Neural progenitor cell (in vitro differentiated cells): ENCODE results near the gene S100A16. TPM values are rescaled to one million over a fixed set of nuclear protein-coding genes. Genes with fewer than 3 reads are reported as not detected.

Experiments used
- DNase-seq: peaks from one replicate; pipeline ENCODE4 v3.0.0-alpha.2; 2016; ENCODE audit warnings: low spot score
- H2AFZ ChIP-seq: fragments of 200-600 bp; sonication (generic); replicated peaks from 2 replicates; pipeline ENCODE4 v1.6.1; 2016; ENCODE audit warnings: antibody characterized with exemption
- H3F3A ChIP-seq: fragments of 200-600 bp; sonication (generic); 2 replicates; pipeline ENCODE4 v1.6.1; 2016; ENCODE audit warnings: antibody characterized with exemption, low read depth
- H3K27ac ChIP-seq: fragments of 200-600 bp; sonication (generic); 2 replicates; pipeline ENCODE4 v1.5.1; 2016; ENCODE audit warnings: mild to moderate bottlenecking
- H3K27me3 ChIP-seq: fragments of 200-600 bp; sonication (generic); 2 replicates; pipeline ENCODE4 v1.6.1; 2016; ENCODE audit warnings: mild to moderate bottlenecking, moderate library complexity
- H3K36me3 ChIP-seq: fragments of 200-600 bp; sonication (generic); 2 replicates; pipeline ENCODE4 v1.5.1; 2016
- H3K4me1 ChIP-seq: fragments of 200-600 bp; sonication (generic); 2 replicates; pipeline ENCODE4 v1.6.1; 2016; ENCODE audit warnings: mixed run types
- H3K4me2 ChIP-seq: fragments of 200-600 bp; sonication (generic); 2 replicates; pipeline ENCODE4 v1.6.1; 2016
- H3K4me3 ChIP-seq: fragments of 200-600 bp; sonication (generic); 2 replicates; pipeline ENCODE4 v1.5.1; 2016
- H3K79me2 ChIP-seq: fragments of 200-600 bp; sonication (generic); 2 replicates; pipeline ENCODE4 v1.6.1; 2016; ENCODE audit warnings: low read depth
- H3K9ac ChIP-seq: fragments of 200-600 bp; sonication (generic); 2 replicates; pipeline ENCODE4 v1.6.1; 2016
- H3K9me3 ChIP-seq: fragments of 200-600 bp; sonication (generic); 2 replicates; pipeline ENCODE4 v1.5.1; 2016; ENCODE audit warnings: low read depth
- H4K20me1 ChIP-seq: fragments of 200-600 bp; sonication (generic); 2 replicates; pipeline ENCODE4 v1.6.1; 2016; ENCODE audit warnings: low read depth
- H3K27ac Mint-ChIP-seq: 3 replicates; pipeline ENCODE4 v1.8.0; 2021; ENCODE audit warnings: mixed read lengths
- H3K27me3 Mint-ChIP-seq: 2 replicates; pipeline ENCODE4 v1.8.0; 2022; ENCODE audit warnings: low read depth, mild to moderate bottlenecking, inconsistent platforms, moderate library complexity, mixed read lengths; ENCODE audit not compliant: insufficient read depth
- H3K36me3 Mint-ChIP-seq: 3 replicates; pipeline ENCODE4 v1.8.0; 2021; ENCODE audit warnings: mixed read lengths
- H3K4me1 Mint-ChIP-seq: 3 replicates; pipeline ENCODE4 v1.8.0; 2021; ENCODE audit warnings: mixed read lengths
- H3K4me3 Mint-ChIP-seq: 3 replicates; pipeline ENCODE4 v1.8.0; 2021; ENCODE audit warnings: mild to moderate bottlenecking, moderate library complexity, mixed read lengths
- H3K9me3 Mint-ChIP-seq: 3 replicates; pipeline ENCODE4 v1.8.0; 2020; ENCODE audit warnings: mixed read lengths
- CTCF ChIP-seq: fragments of 200-600 bp; sonication (generic); IDR thresholded peaks from 2 replicates; pipeline ENCODE4 v1.5.1; 2017; ENCODE audit warnings: antibody characterized with exemption, mild to moderate bottlenecking
- EZH2 ChIP-seq: fragments of 200-600 bp; sonication (generic); IDR thresholded peaks from 2 replicates; pipeline ENCODE4 v1.6.1; 2017; ENCODE audit warnings: antibody characterized with exemption, mild to moderate bottlenecking, moderate library complexity
- EZH2phosphoT487 ChIP-seq: fragments of 200-600 bp; sonication (generic); IDR thresholded peaks from 2 replicates; pipeline ENCODE4 v1.6.1; 2017; ENCODE audit warnings: antibody characterized with exemption
- total RNA-seq: library from RNA; depleted of rRNA; stranded (reverse); fragments of >200 nt; gene quantifications from 2 replicates; pipeline ENCODE4 v1.2.3, GENCODE V29; 2015; ENCODE audit warnings: low replicate concordance

Gene S100A16
- total RNA-seq, 1 donor from 2014 or later: 13.1 TPM

GRCh38 chr1:153614189-153614900, 1.4 kb upstream of the S100A16 start:
- no peak for TF ChIP-seq EZH2
- TF ChIP-seq CTCF: no peak
- no peak for TF ChIP-seq EZH2phosphoT487
- Histone ChIP-seq H3K9me3 (no peaks in the 10 kb centered on the region), H3K79me2 (no peaks in the 10 kb centered on the region), H3K9ac (no peak overlapping the region), H3K27me3 (no peaks in the 10 kb centered on the region), H3K4me2 (no peak overlapping the region), H2AFZ (no peak overlapping the region), H3K36me3 (no peaks in the 10 kb centered on the region), H4K20me1 (no peaks in the 10 kb centered on the region), H3K4me1 (peaks cover 20% of the 10 kb centered on the region), H3K27ac (no peak overlapping the region), H3F3A (no peaks in the 10 kb centered on the region), H3K4me3 (no peak overlapping the region)
- peaks cover 11% of the 10 kb centered on the region for H3K4me1 Mint-ChIP-seq
- no peak for DNase-seq
- no peaks in the 10 kb centered on the region for H3K9me3 Mint-ChIP-seq
- H3K27ac Mint-ChIP-seq: peak overlapping the region; percentile 12
- peaks cover 6% of the 10 kb centered on the region for H3K27me3 Mint-ChIP-seq
- no peak overlapping the region for H3K4me3 Mint-ChIP-seq
- peaks cover 5% of the 10 kb centered on the region for H3K36me3 Mint-ChIP-seq

GRCh38 chr1:153613406-153613805, 469 bp upstream of the S100A16 start:
- H3K4me3 ChIP-seq: no peak overlapping the region
- no peaks in the 10 kb centered on the region for H3K79me2 ChIP-seq
- H2AFZ ChIP-seq: no peak overlapping the region
- H3K9ac ChIP-seq: no peak overlapping the region
- H4K20me1 ChIP-seq: no peaks in the 10 kb centered on the region
- no peak overlapping the region for H3K4me2 ChIP-seq
- peaks cover 10% of the 10 kb centered on the region for H3K27me3 Mint-ChIP-seq
- H3K9me3 ChIP-seq: no peaks in the 10 kb centered on the region
- H3K4me1 ChIP-seq: peaks cover 29% of the 10 kb centered on the region
- TF ChIP-seq EZH2phosphoT487 (no peak), EZH2 (no peak), CTCF (no peak)
- H3K4me3 Mint-ChIP-seq: no peak overlapping the region
- H3K27ac Mint-ChIP-seq: peak overlapping the region; percentile 33
- H3K27me3 ChIP-seq: no peaks in the 10 kb centered on the region
- H3F3A ChIP-seq: no peaks in the 10 kb centered on the region
- H3K9me3 Mint-ChIP-seq: no peaks in the 10 kb centered on the region
- H3K36me3 Mint-ChIP-seq: peaks cover under 1% of the 10 kb centered on the region
- H3K36me3 ChIP-seq: no peaks in the 10 kb centered on the region
- no peak for DNase-seq
- H3K27ac ChIP-seq: no peak overlapping the region
- H3K4me1 Mint-ChIP-seq: peaks cover 21% of the 10 kb centered on the region

- H3K9me3 Mint-ChIP-seq: no peaks in the 10 kb centered on the region
- Histone ChIP-seq H3F3A (no peaks in the 10 kb centered on the region), H2AFZ (peak overlapping the region; percentile 85), H3K27me3 (no peaks in the 10 kb centered on the region), H3K4me2 (peak overlapping the region; percentile 67), H3K36me3 (no peaks in the 10 kb centered on the region), H4K20me1 (no peaks in the 10 kb centered on the region), H3K27ac (no peak overlapping the region), H3K79me2 (no peaks in the 10 kb centered on the region), H3K9me3 (no peaks in the 10 kb centered on the region), H3K4me1 (peaks cover 31% of the 10 kb centered on the region), H3K9ac (no peak overlapping the region), H3K4me3 (peak overlapping the region; percentile 27)
- no peak for TF ChIP-seq EZH2phosphoT487
- TF ChIP-seq EZH2: no peak
- TF ChIP-seq CTCF: no peak
- peaks cover 10% of the 10 kb centered on the region for H3K27me3 Mint-ChIP-seq
- H3K4me3 Mint-ChIP-seq: no peak overlapping the region
- peaks cover 24% of the 10 kb centered on the region for H3K4me1 Mint-ChIP-seq
- H3K27ac Mint-ChIP-seq: peak overlapping the region; percentile 29
- DNase-seq: no peak
- no peaks in the 10 kb centered on the region for H3K36me3 Mint-ChIP-seq
Measured at GRCh38 chr1:153612111-153612754, 704 bp downstream of the S100A16 start.
